CD4-positive, alpha-beta T cell (primary cell): Measurements from ENCODE around the gene WDR54. TPM values are rescaled to one million over a fixed set of nuclear protein-coding genes. Genes with fewer than 3 reads are reported as not detected.

Source experiments
- ATAC-seq: fragments of 200-7000 bp; cut with Tn5 transposase; one replicate; pipeline ENCODE4 v1.10.0; 2022; ENCODE audit warnings: mild to moderate bottlenecking; ENCODE audit not compliant: poor library complexity
- CTCF ChIA-PET: fragments of 350-600 bp; sonication (Branson Sonifier 250); formaldehyde crosslinking; loops from one replicate; lab custom pipeline; 2021; ENCODE audit warnings: antibody characterized with exemption, inconsistent platforms; lab: Charles Lee
- POLR2A ChIA-PET: fragments of 350-600 bp; sonication (Branson Sonifier 250); formaldehyde crosslinking; loops from one replicate; lab custom pipeline; 2021; ENCODE audit warnings: antibody characterized with exemption, inconsistent platforms; lab: Charles Lee
- DNase-seq, 14 experiments: peaks; one replicate each; pipeline ENCODE4 v3.0.0-alpha.2; 2013 to 2020; ENCODE audit warnings: mixed read lengths in 2 of 14
- H3K27ac ChIP-seq, 2 donors: one replicate each; pipeline versions ENCODE4 v1.5.1 to v1.7.0; 2013; ENCODE audit warnings: low read length in 2 of 2, low read depth in 1 of 2, mild to moderate bottlenecking in 1 of 2
- H3K27me3 ChIP-seq, 2 experiments: 1 replicate in 1 of 2; 2 replicates in 1 of 2; pipeline versions ENCODE4 v1.6.1 to v1.7.0; 2013; ENCODE audit warnings: low read length in 2 of 2, control low read depth in 1 of 2, mild to moderate bottlenecking in 1 of 2, moderate library complexity in 1 of 2; ENCODE audit not compliant: insufficient read depth in 2 of 2, control insufficient read depth in 1 of 2
- H3K36me3 ChIP-seq: one replicate; pipeline ENCODE4 v1.6.1; 2013; ENCODE audit warnings: low read length, control low read depth; ENCODE audit not compliant: insufficient read depth
- H3K4me1 ChIP-seq: one replicate; pipeline ENCODE4 v1.6.1; 2013; ENCODE audit warnings: low read length, control low read depth; ENCODE audit not compliant: insufficient read depth
- H3K4me3 ChIP-seq: one replicate; pipeline ENCODE4 v1.5.1; 2013; ENCODE audit warnings: mild to moderate bottlenecking, low read length, moderate library complexity
- H3K9me3 ChIP-seq, 2 experiments: 1 replicate in 1 of 2; 2 replicates in 1 of 2; pipeline versions ENCODE4 v1.6.1 to v1.7.0; 2013; ENCODE audit warnings: low read length in 2 of 2, mild to moderate bottlenecking in 2 of 2, control low read depth in 1 of 2, moderate library complexity in 1 of 2; ENCODE audit not compliant: control insufficient read depth in 1 of 2, insufficient read depth in 1 of 2
- H3K27ac Mint-ChIP-seq: one replicate; pipeline ENCODE4 v1.8.0; 2020; ENCODE audit warnings: mixed read lengths
- H3K27me3 Mint-ChIP-seq: one replicate; pipeline ENCODE4 v1.8.0; 2021; ENCODE audit warnings: mixed read lengths
- H3K36me3 Mint-ChIP-seq: one replicate; pipeline ENCODE4 v1.8.0; 2021; ENCODE audit warnings: low read depth, mixed read lengths
- H3K4me1 Mint-ChIP-seq: one replicate; pipeline ENCODE4 v1.8.0; 2021; ENCODE audit warnings: low read depth, mixed read lengths
- H3K4me3 Mint-ChIP-seq: one replicate; pipeline ENCODE4 v1.8.0; 2020; ENCODE audit warnings: mild to moderate bottlenecking, mixed read lengths
- H3K9me3 Mint-ChIP-seq: one replicate; pipeline ENCODE4 v1.8.0; 2020; ENCODE audit warnings: mixed read lengths
- CTCF ChIP-seq: fragments of 200-600 bp; IDR thresholded peaks from one replicate; pipeline ENCODE4 v1.8.0; 2022; ENCODE audit warnings: antibody characterized with exemption, mild to moderate bottlenecking
- intact Hi-C, 2 experiments: fragments of 100-400 bp; cut with DNase I in 1 of 2; cut with micrococcal nuclease in 1 of 2; formaldehyde crosslinking; loops; one replicate each; pipeline versions ENCODE4 v1.15.1 to v1.9.0; 2023 to 2025; cut with DNase I, micrococcal nuclease
- total RNA-seq, 174 experiments: library from RNA in 2 of 174; stranded (reverse) in 2 of 174; gene quantifications; one replicate each; pipeline ENCODE4 v1.2.3 and lab custom pipeline; 2021 to 2026

Gene WDR54
- total RNA-seq, 2 experiments from 2014 or later, result 21.7 to 25.1 TPM

- H3K27ac Mint-ChIP-seq, result no peak overlapping the region
- POLR2A ChIA-PET, result no interaction called here
- Histone ChIP-seq H3K27me3 (no peaks in the 10 kb centered on the region), H3K4me3 (no peak overlapping the region), H3K27ac (no peak overlapping the region), H3K4me1 (peaks cover 36% of the 10 kb centered on the region), H3K36me3 (peaks cover 8% of the 10 kb centered on the region), H3K9me3 (no peaks in the 10 kb centered on the region)
- no peak for ATAC-seq
- H3K27me3 Mint-ChIP-seq, result no peaks in the 10 kb centered on the region
- H3K9me3 Mint-ChIP-seq, result no peaks in the 10 kb centered on the region
- TF ChIP-seq CTCF, result no peak
- intact Hi-C loops, result no loop called here
- H3K4me1 Mint-ChIP-seq, result peaks cover 16% of the 10 kb centered on the region
- no peak for DNase-seq
- CTCF ChIA-PET, result no interaction called here
- H3K36me3 Mint-ChIP-seq, result peaks cover 4% of the 10 kb centered on the region
- no peak overlapping the region for H3K4me3 Mint-ChIP-seq
These were observed 34.2 kb upstream of the WDR54 start for GRCh38 chr2:74387346-74387745.

- Mint-ChIP-seq H3K27me3 (no peaks in the 10 kb centered on the region), H3K36me3 (peaks cover 4% of the 10 kb centered on the region), H3K27ac (no peak overlapping the region), H3K4me3 (no peak overlapping the region), H3K4me1 (peaks cover 9% of the 10 kb centered on the region), H3K9me3 (no peaks in the 10 kb centered on the region)
- intact Hi-C loops, result loop anchor here (5.0 to 10.0 kb wide), 7 partner anchors 82 to 653 kb away; partner anchors contain the start of genes STAMBP (in 2 of the 2), MOB1A (in 1 of the 2), MRPL53 (in 1 of the 2) and SEMA4F (in 1 of the 2)
- peaks cover 34% of the 10 kb centered on the region for H3K4me1 ChIP-seq
- DNase-seq, result no peak
- no peaks in the 10 kb centered on the region for H3K36me3 ChIP-seq
- H3K27me3 ChIP-seq, result peaks cover 0 to 5% of the 10 kb centered on the region in 2 experiments
- CTCF ChIA-PET, result interaction anchor here (1.3 to 1.9 kb wide), 5 partner anchors 41 to 270 kb away, joined by 4 to 8 read pairs (median 6); partner anchors contain the start of genes INO80B and MRPL53
- TF ChIP-seq CTCF, result no peak
- H3K27ac ChIP-seq, result no peak overlapping the region
- H3K4me3 ChIP-seq, result peak overlapping the region; percentile 72
- ATAC-seq, result no peak
- H3K9me3 ChIP-seq, result no peaks in the 10 kb centered on the region
- POLR2A ChIA-PET, result interaction anchor here (0.9 to 2.7 kb wide), 10 partner anchors 25 to 212 kb away, joined by 3 to 17 read pairs (median 8); partner anchors contain the start of genes AUP1, C2orf81, CCDC142 and HTRA2
These were observed 30.9 kb upstream of the WDR54 start for GRCh38 chr2:74390606-74391005.

- no peaks in the 10 kb centered on the region for H3K27me3 Mint-ChIP-seq
- Histone ChIP-seq H3K4me3 (peak overlapping the region; percentile 72), H3K27me3 (peaks cover 0 to 5% of the 10 kb centered on the region in 2 experiments), H3K36me3 (no peaks in the 10 kb centered on the region), H3K9me3 (no peaks in the 10 kb centered on the region), H3K4me1 (peaks cover 34% of the 10 kb centered on the region), H3K27ac (peak overlapping the region; percentile 88 to 92)
- intact Hi-C loops, result loop anchor here (5.0 to 10.0 kb wide), 7 partner anchors 81 to 654 kb away; partner anchors contain the start of genes STAMBP (in 2 of the 2), MOB1A (in 1 of the 2), MRPL53 (in 1 of the 2) and SEMA4F (in 1 of the 2)
- no peak overlapping the region for H3K27ac Mint-ChIP-seq
- H3K36me3 Mint-ChIP-seq, result peaks cover 4% of the 10 kb centered on the region
- no peaks in the 10 kb centered on the region for H3K9me3 Mint-ChIP-seq
- POLR2A ChIA-PET, result interaction anchor here (0.6 to 2.7 kb wide), 19 partner anchors 9 to 213 kb away, joined by 3 to 17 read pairs (median 6); partner anchors contain the start of genes AUP1, C2orf81, CCDC142 and HTRA2
- peak overlapping the region; percentile 99 for H3K4me3 Mint-ChIP-seq
- peak in 1 of 14 experiments; percentile 5 for DNase-seq
- TF ChIP-seq CTCF, result no peak
- ATAC-seq, result peak; percentile 27
- H3K4me1 Mint-ChIP-seq, result peaks cover 9% of the 10 kb centered on the region
- CTCF ChIA-PET, result interaction anchor here (0.5 to 2.1 kb wide), 19 partner anchors 9 to 614 kb away, joined by 3 to 9 read pairs (median 4); partner anchors contain the start of genes C2orf81, CCDC142, INO80B and MRPL53
These were observed 30.3 kb upstream of the WDR54 start for GRCh38 chr2:74391209-74391579.
